Lower leg skin (tissue), 3 donors: ENCODE results near the gene MROH2B.

Experiments used
- POLR2A ChIP-seq, 2 donors: fragments of 450-650 bp; IDR thresholded peaks; one replicate each; pipeline ENCODE4 v1.6.1; 2016 to 2017; ENCODE audit warnings: antibody characterized with exemption in 2 of 2, mild to moderate bottlenecking in 1 of 2, moderate library complexity in 1 of 2
- TF ChIP-seq, protein P1 (sequence below), 3 donors: fragments of 450-650 bp; IDR thresholded peaks; one replicate each; pipeline ENCODE4 v1.5.1; 2016; ENCODE audit warnings: antibody characterized with exemption in 3 of 3, mild to moderate bottlenecking in 3 of 3, moderate library complexity in 2 of 3

DNA sequence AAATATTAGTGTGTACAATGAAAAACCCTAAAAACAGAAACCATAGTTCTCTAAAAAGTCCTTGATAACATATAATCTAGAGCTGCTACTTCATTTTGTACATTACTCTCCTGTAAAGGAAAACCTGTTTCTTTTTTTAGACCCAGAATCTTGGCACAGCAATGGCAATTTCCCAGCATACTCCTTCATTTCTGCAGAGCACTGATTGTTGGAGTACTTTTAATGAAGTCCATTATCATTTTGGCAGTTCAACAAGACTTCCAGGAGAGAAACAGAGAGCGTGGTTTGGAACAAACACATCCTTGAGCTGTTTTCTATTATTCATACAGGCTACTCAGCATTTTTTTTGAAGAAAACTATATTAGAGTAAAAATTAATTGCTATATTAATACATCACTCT is 22.7 kb upstream of the MROH2B start:
- TF ChIP-seq, protein P1, sequence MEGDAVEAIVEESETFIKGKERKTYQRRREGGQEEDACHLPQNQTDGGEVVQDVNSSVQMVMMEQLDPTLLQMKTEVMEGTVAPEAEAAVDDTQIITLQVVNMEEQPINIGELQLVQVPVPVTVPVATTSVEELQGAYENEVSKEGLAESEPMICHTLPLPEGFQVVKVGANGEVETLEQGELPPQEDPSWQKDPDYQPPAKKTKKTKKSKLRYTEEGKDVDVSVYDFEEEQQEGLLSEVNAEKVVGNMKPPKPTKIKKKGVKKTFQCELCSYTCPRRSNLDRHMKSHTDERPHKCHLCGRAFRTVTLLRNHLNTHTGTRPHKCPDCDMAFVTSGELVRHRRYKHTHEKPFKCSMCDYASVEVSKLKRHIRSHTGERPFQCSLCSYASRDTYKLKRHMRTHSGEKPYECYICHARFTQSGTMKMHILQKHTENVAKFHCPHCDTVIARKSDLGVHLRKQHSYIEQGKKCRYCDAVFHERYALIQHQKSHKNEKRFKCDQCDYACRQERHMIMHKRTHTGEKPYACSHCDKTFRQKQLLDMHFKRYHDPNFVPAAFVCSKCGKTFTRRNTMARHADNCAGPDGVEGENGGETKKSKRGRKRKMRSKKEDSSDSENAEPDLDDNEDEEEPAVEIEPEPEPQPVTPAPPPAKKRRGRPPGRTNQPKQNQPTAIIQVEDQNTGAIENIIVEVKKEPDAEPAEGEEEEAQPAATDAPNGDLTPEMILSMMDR (IDR thresholded peaks at IDR 0.05), result no peak
- no peak for TF ChIP-seq POLR2A (IDR thresholded peaks at IDR 0.05)
